H1 (cell line): ENCODE results near the gene SRGAP2C.
"Not testable (repeated sequence)": the region's sequence is repeated elsewhere in the genome, so short reads cannot be mapped to it uniquely, and the experiment has no call there.

ENCODE experiments used
- CBX8 ChIP-seq: fragments of 300-800, 300-1000 bp; sonication (generic); IDR thresholded peaks from 2 replicates; pipeline ENCODE4 v1.7.1; 2016; ENCODE audit warnings: low read depth, low read length, borderline replicate concordance
- CHD7 ChIP-seq: fragments of 300-600 bp; sonication (generic); IDR thresholded peaks from 2 replicates; pipeline ENCODE4 v1.7.1; 2012; ENCODE audit warnings: low read length, moderate library complexity, mild to moderate bottlenecking, inconsistent platforms; ENCODE audit not compliant: insufficient replicate concordance
- EGR1 ChIP-seq: IDR thresholded peaks from 2 replicates; pipeline ENCODE4 v1.6.1; 2011; ENCODE audit warnings: low read depth, low read length, borderline replicate concordance
- EP300 ChIP-seq, 2 experiments: IDR thresholded peaks; 1 replicate in 1 of 2; 2 replicates in 1 of 2; pipeline ENCODE4 v1.6.1; 2011 to 2012; ENCODE audit warnings: low read depth in 2 of 2, low read length in 2 of 2, mild to moderate bottlenecking in 2 of 2, borderline replicate concordance in 1 of 2, inconsistent platforms in 1 of 2, moderate library complexity in 1 of 2
- POLR2A ChIP-seq, 2 experiments: IDR thresholded peaks; 1 replicate in 1 of 2; 2 replicates in 1 of 2; pipeline ENCODE4 v1.6.1; 2011; ENCODE audit warnings: low read depth in 2 of 2, low read length in 2 of 2, mild to moderate bottlenecking in 2 of 2; ENCODE audit errors: control extremely low read depth in 1 of 2
- RAD21 ChIP-seq, 2 experiments: IDR thresholded peaks in 1 of 2; conservative IDR thresholded peaks in 1 of 2; 2 replicates each; pipeline ENCODE4 v1.6.1; 2011; ENCODE audit warnings: low read depth in 2 of 2, low read length in 2 of 2, improper control_type of control experiment in 1 of 2, inconsistent platforms in 1 of 2, mild to moderate bottlenecking in 1 of 2, moderate library complexity in 1 of 2
- RFX5 ChIP-seq: IDR thresholded peaks from 2 replicates; pipeline ENCODE4 v1.6.1; 2011; ENCODE audit warnings: low read depth, low read length, improper control_type of control experiment, borderline replicate concordance
- SIX5 ChIP-seq: IDR thresholded peaks from 2 replicates; pipeline ENCODE4 v1.6.1; 2011; ENCODE audit warnings: mild to moderate bottlenecking, low read depth, low read length
- TAF1 ChIP-seq: IDR thresholded peaks from 2 replicates; pipeline ENCODE4 v1.6.1; 2011; ENCODE audit warnings: mild to moderate bottlenecking, low read depth, low read length
- TBP ChIP-seq: IDR thresholded peaks from 2 replicates; pipeline ENCODE4 v1.6.1; 2011; ENCODE audit warnings: low read depth, low read length, improper control_type of control experiment
- TEAD4 ChIP-seq: IDR thresholded peaks from 2 replicates; pipeline ENCODE4 v1.6.1; 2012; ENCODE audit warnings: low read depth, low read length, inconsistent platforms, mixed read lengths
- TF ChIP-seq, protein P1 (sequence below), 3 experiments: IDR thresholded peaks; 1 replicate in 2 of 3; 2 replicates in 1 of 3; pipeline versions ENCODE4 v1.5.1 to v1.6.1; 2011; ENCODE audit warnings: low read length in 3 of 3, mild to moderate bottlenecking in 3 of 3, inconsistent platforms in 2 of 3, low read depth in 1 of 3, moderate library complexity in 1 of 3; ENCODE audit not compliant: insufficient read depth in 1 of 3; ENCODE audit errors: control extremely low read depth in 1 of 3

GRCh38 chr1:121202986-121203385, 18.2 kb downstream of the SRGAP2C start:
- TF ChIP-seq EP300 (IDR thresholded peaks at IDR 0.05; ENCODE audit: borderline replicate concordance in 1 of 2, low read depth in 2 of 2, low read length in 2 of 2); CHD7; POLR2A (IDR thresholded peaks at IDR 0.05; ENCODE audit: control extremely low read depth in 1 of 2, low read depth in 2 of 2, low read length in 2 of 2); RFX5; SIX5; TBP; RAD21 (IDR thresholded peaks at IDR 0.05 in 1 of 2, conservative IDR thresholded peaks at IDR 0.05 in 1 of 2; ENCODE audit: low read depth in 2 of 2, low read length in 2 of 2); TEAD4; TAF1; CBX8; EGR1: not testable (repeated sequence)
- TF ChIP-seq, protein P1, sequence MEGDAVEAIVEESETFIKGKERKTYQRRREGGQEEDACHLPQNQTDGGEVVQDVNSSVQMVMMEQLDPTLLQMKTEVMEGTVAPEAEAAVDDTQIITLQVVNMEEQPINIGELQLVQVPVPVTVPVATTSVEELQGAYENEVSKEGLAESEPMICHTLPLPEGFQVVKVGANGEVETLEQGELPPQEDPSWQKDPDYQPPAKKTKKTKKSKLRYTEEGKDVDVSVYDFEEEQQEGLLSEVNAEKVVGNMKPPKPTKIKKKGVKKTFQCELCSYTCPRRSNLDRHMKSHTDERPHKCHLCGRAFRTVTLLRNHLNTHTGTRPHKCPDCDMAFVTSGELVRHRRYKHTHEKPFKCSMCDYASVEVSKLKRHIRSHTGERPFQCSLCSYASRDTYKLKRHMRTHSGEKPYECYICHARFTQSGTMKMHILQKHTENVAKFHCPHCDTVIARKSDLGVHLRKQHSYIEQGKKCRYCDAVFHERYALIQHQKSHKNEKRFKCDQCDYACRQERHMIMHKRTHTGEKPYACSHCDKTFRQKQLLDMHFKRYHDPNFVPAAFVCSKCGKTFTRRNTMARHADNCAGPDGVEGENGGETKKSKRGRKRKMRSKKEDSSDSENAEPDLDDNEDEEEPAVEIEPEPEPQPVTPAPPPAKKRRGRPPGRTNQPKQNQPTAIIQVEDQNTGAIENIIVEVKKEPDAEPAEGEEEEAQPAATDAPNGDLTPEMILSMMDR (IDR thresholded peaks at IDR 0.05; ENCODE audit: control extremely low read depth in 1 of 3, insufficient read depth in 1 of 3, low read depth in 1 of 3, low read length in 3 of 3) = not testable (repeated sequence)
